GM23338 (cell line): ENCODE data around the gene PRKCG. TPM values are rescaled to one million over a fixed set of nuclear protein-coding genes. Genes with fewer than 3 reads are reported as not detected.

Source experiments
- ATAC-seq: fragments of 200-7000 bp; cut with Tn5 transposase; 3 replicates; pipeline ENCODE4 v1.9.1; 2020
- DNase-seq: peaks from one replicate; pipeline ENCODE4 v3.0.0-alpha.2; 2015; ENCODE audit warnings: low spot score
- H2AFZ ChIP-seq: fragments of 200-600 bp; sonication (generic); 2 replicates; pipeline ENCODE4 v1.8.0; 2016; ENCODE audit warnings: antibody characterized with exemption, mild to moderate bottlenecking, moderate library complexity
- H3F3A ChIP-seq: fragments of 200-600 bp; sonication (generic); replicated peaks from 2 replicates; pipeline ENCODE4 v1.8.0; 2017; ENCODE audit warnings: antibody characterized with exemption, mixed run types, low read depth
- H3K27ac ChIP-seq: fragments of 200-600 bp; sonication (generic); 2 replicates; pipeline ENCODE4 v1.6.1; 2016; ENCODE audit warnings: low read depth
- H3K27me3 ChIP-seq: fragments of 200-600 bp; sonication (generic); 2 replicates; pipeline ENCODE4 v1.8.0; 2016; ENCODE audit warnings: mild to moderate bottlenecking, mixed run types, moderate library complexity; ENCODE audit not compliant: insufficient read depth
- H3K36me3 ChIP-seq: fragments of 200-600 bp; sonication (generic); 2 replicates; pipeline ENCODE4 v1.8.0; 2016; ENCODE audit warnings: mild to moderate bottlenecking; ENCODE audit not compliant: insufficient read depth
- H3K4me1 ChIP-seq: fragments of 200-600 bp; sonication (generic); 2 replicates; pipeline ENCODE4 v1.8.0; 2016; ENCODE audit warnings: mild to moderate bottlenecking, moderate library complexity; ENCODE audit not compliant: insufficient read depth
- H3K4me2 ChIP-seq: fragments of 200-600 bp; sonication (generic); 2 replicates; pipeline ENCODE4 v1.7.1; 2017; ENCODE audit warnings: mixed run types
- H3K4me3 ChIP-seq: fragments of 200-600 bp; sonication (generic); 2 replicates; pipeline ENCODE4 v1.6.1; 2016; ENCODE audit warnings: mixed run types
- H3K79me2 ChIP-seq: fragments of 200-600 bp; sonication (generic); replicated peaks from 2 replicates; pipeline ENCODE4 v1.8.0; 2017; ENCODE audit warnings: mild to moderate bottlenecking; ENCODE audit not compliant: insufficient read depth
- H3K9me2 ChIP-seq: fragments of 200-600 bp; sonication (generic); 2 replicates; pipeline ENCODE4 v1.8.0; 2017; ENCODE audit not compliant: insufficient read depth
- H4K20me1 ChIP-seq: fragments of 200-600 bp; sonication (generic); replicated peaks from 2 replicates; pipeline ENCODE4 v1.8.0; 2017; ENCODE audit warnings: mild to moderate bottlenecking; ENCODE audit not compliant: insufficient read depth
- H3K27ac Mint-ChIP-seq: 2 replicates; pipeline ENCODE4 v1.8.0; 2020; ENCODE audit warnings: inconsistent platforms, mild to moderate bottlenecking, moderate library complexity, mixed read lengths
- H3K27me3 Mint-ChIP-seq: 3 replicates; pipeline ENCODE4 v1.8.0; 2022; ENCODE audit warnings: low read depth, mild to moderate bottlenecking, moderate library complexity, mixed read lengths, inconsistent platforms; ENCODE audit not compliant: insufficient read depth, poor library complexity
- H3K36me3 Mint-ChIP-seq: 3 replicates; pipeline ENCODE4 v1.8.0; 2021; ENCODE audit warnings: low read depth, mild to moderate bottlenecking, inconsistent platforms, moderate library complexity, mixed read lengths
- H3K4me1 Mint-ChIP-seq: 3 replicates; pipeline ENCODE4 v1.8.0; 2020; ENCODE audit warnings: mild to moderate bottlenecking, inconsistent platforms, mixed read lengths
- H3K4me3 Mint-ChIP-seq: 3 replicates; pipeline ENCODE4 v1.8.0; 2021; ENCODE audit warnings: moderate library complexity, mild to moderate bottlenecking, inconsistent platforms, mixed read lengths
- H3K9me3 Mint-ChIP-seq: 3 replicates; pipeline ENCODE4 v1.8.0; 2020; ENCODE audit warnings: moderate library complexity, mild to moderate bottlenecking, inconsistent platforms, mixed read lengths
- CREB1 ChIP-seq: fragments of 250-450 bp; sonication (Bioruptor Pico); IDR thresholded peaks from 2 replicates; pipeline ENCODE4 v1.5.0; 2020; ENCODE audit warnings: low read depth, mild to moderate bottlenecking, moderate library complexity
- ETS1 ChIP-seq: IDR thresholded peaks from 2 replicates; pipeline ENCODE4 v1.6.1; 2016; ENCODE audit warnings: antibody characterized with exemption
- JUNB ChIP-seq: IDR thresholded peaks from one replicate; pipeline ENCODE4 v1.6.1; 2016; ENCODE audit warnings: antibody characterized with exemption; ENCODE audit not compliant: unreplicated experiment
- POLR2AphosphoS5 ChIP-seq: IDR thresholded peaks from 2 replicates; pipeline ENCODE4 v1.6.1; 2016; ENCODE audit warnings: antibody characterized with exemption, low read depth
- REST ChIP-seq: IDR thresholded peaks from one replicate; pipeline ENCODE4 v1.6.1; 2018; ENCODE audit warnings: antibody characterized with exemption; ENCODE audit not compliant: unreplicated experiment
- STAT1 ChIP-seq: IDR thresholded peaks from one replicate; pipeline ENCODE4 v1.6.1; 2016; ENCODE audit warnings: antibody characterized with exemption; ENCODE audit not compliant: unreplicated experiment
- ZNF331 ChIP-seq: fragments of 250-450 bp; sonication (Bioruptor Pico); IDR thresholded peaks from 2 replicates; pipeline ENCODE4 v1.5.0; 2020; ENCODE audit warnings: low read depth, mild to moderate bottlenecking, moderate library complexity
- polyA plus RNA-seq: library from polyadenylated mRNA; unstranded; fragments of >200 nt; fragmentation: Nextera tagmentation; extraction: Ambion mirVana; gene quantifications from 2 replicates; pipeline ENCODE4 v1.2.1, GENCODE V29; 2016
- total RNA-seq: library from RNA; depleted of rRNA; stranded (reverse); fragments of >200 nt; shearing (Covaris generic); gene quantifications from 2 replicates; pipeline ENCODE4 v1.2.3, GENCODE V29; 2014
- TF ChIP-seq, protein P1 (sequence below), 2 experiments: fragments of 200-600 bp in 1 of 2; sonication (generic) in 1 of 2; conservative IDR thresholded peaks; 2 replicates each; pipeline versions ENCODE4 v1.5.1 to v1.6.1; 2016 to 2017; ENCODE audit warnings: antibody characterized with exemption in 2 of 2, low read depth in 2 of 2, mild to moderate bottlenecking in 2 of 2, moderate library complexity in 1 of 2
- TF ChIP-seq, protein P2 (sequence below): fragments of 250-450 bp; sonication (Bioruptor Pico); IDR thresholded peaks from 2 replicates; pipeline ENCODE4 v1.5.0; 2020; ENCODE audit warnings: mild to moderate bottlenecking, moderate library complexity

Gene PRKCG
- total and polyA plus RNA-seq, 2 experiments from 2014 or later, result 15.4 to 15.9 TPM

- Histone ChIP-seq H3F3A (peaks cover 26% of the 10 kb centered on the region; the same call in 1 of the 2 replicates), H3K27me3 (peaks cover 24% of the 10 kb centered on the region), H4K20me1 (peaks cover 7% of the 10 kb centered on the region), H3K27ac (no peak overlapping the region), H3K9me2 (no peaks in the 10 kb centered on the region), H3K4me3 (no peak overlapping the region), H3K4me1 (peaks cover 7% of the 10 kb centered on the region; the same call in 1 of the 2 replicates), H3K79me2 (peaks cover 36% of the 10 kb centered on the region), H3K4me2 (no peak overlapping the region), H3K36me3 (peaks cover 22% of the 10 kb centered on the region), H2AFZ (no peak overlapping the region)
- H3K9me3 Mint-ChIP-seq, result peaks cover 6% of the 10 kb centered on the region; the same call in 2 of the 3 replicates
- DNase-seq (peak; percentile 81), ATAC-seq (peak; percentile 28)
- peak overlapping the region; percentile 55; the same call in 1 of the 2 replicates for H3K27ac Mint-ChIP-seq
- H3K27me3 Mint-ChIP-seq, result peaks cover 37% of the 10 kb centered on the region
- no peak for TF ChIP-seq CREB1 (CRISPR knock-in tag)
- TF ChIP-seq, protein P1, sequence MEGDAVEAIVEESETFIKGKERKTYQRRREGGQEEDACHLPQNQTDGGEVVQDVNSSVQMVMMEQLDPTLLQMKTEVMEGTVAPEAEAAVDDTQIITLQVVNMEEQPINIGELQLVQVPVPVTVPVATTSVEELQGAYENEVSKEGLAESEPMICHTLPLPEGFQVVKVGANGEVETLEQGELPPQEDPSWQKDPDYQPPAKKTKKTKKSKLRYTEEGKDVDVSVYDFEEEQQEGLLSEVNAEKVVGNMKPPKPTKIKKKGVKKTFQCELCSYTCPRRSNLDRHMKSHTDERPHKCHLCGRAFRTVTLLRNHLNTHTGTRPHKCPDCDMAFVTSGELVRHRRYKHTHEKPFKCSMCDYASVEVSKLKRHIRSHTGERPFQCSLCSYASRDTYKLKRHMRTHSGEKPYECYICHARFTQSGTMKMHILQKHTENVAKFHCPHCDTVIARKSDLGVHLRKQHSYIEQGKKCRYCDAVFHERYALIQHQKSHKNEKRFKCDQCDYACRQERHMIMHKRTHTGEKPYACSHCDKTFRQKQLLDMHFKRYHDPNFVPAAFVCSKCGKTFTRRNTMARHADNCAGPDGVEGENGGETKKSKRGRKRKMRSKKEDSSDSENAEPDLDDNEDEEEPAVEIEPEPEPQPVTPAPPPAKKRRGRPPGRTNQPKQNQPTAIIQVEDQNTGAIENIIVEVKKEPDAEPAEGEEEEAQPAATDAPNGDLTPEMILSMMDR (conservative IDR thresholded peaks at IDR 0.05; ENCODE audit: low read depth in 2 of 2), result peak; percentile 82 to 90
- H3K36me3 Mint-ChIP-seq, result peaks cover 52% of the 10 kb centered on the region
- no peak overlapping the region; the same call in 2 of the 3 replicates for H3K4me3 Mint-ChIP-seq
- H3K4me1 Mint-ChIP-seq, result peaks cover 23% of the 10 kb centered on the region
These were observed 30.7 kb downstream of the PRKCG start for GRCh38 chr19:53912653-53913052.

DNA sequence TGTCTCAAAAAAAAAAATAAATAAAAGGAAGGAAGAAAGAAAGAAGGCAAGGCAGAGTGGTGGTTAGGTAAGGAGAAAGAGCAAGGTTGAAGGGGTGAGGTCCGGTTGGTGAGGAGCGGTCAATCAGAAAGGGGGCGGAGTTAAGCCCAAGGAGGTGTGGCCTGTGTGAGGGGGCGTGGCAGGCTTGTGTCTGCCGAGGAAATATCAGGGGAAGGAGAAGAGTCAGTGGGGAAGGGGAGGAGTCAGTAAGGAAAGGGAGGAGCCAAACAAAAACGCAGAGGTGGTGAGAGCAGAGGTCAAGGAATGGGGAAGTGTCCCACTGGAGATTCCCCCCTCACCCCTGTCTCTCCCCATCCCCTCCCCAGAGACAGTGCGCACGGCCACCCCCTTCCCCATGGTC lies 33.0 kb downstream of the PRKCG start:
- no peak overlapping the region for H3K4me2 ChIP-seq
- no peak overlapping the region for H3K27ac ChIP-seq
- H2AFZ ChIP-seq, result no peak overlapping the region
- peak; percentile 85 for DNase-seq
- H3K79me2 ChIP-seq, result peaks cover 39% of the 10 kb centered on the region
- peaks cover 5% of the 10 kb centered on the region; the same call in 1 of the 2 replicates for H3K4me1 ChIP-seq
- Mint-ChIP-seq H3K4me3 (no peak overlapping the region), H3K36me3 (peaks cover 71% of the 10 kb centered on the region), H3K4me1 (peaks cover 18% of the 10 kb centered on the region), H3K27me3 (peaks cover 22% of the 10 kb centered on the region), H3K27ac (no peak overlapping the region), H3K9me3 (peaks cover 3% of the 10 kb centered on the region; the same call in 2 of the 3 replicates)
- H4K20me1 ChIP-seq, result peaks cover 7% of the 10 kb centered on the region
- peaks cover 21% of the 10 kb centered on the region; the same call in 1 of the 2 replicates for H3F3A ChIP-seq
- peak; percentile 68 for ATAC-seq
- peaks cover 32% of the 10 kb centered on the region for H3K36me3 ChIP-seq
- no peaks in the 10 kb centered on the region for H3K9me2 ChIP-seq
- H3K27me3 ChIP-seq, result peaks cover 14% of the 10 kb centered on the region
- H3K4me3 ChIP-seq, result no peak overlapping the region
- TF ChIP-seq JUNB (no peak), REST (no peak), ZNF331 (CRISPR knock-in tag) (no peak), STAT1 (no peak), POLR2AphosphoS5 (no peak), ETS1 (no peak)
- TF ChIP-seq, protein P2, sequence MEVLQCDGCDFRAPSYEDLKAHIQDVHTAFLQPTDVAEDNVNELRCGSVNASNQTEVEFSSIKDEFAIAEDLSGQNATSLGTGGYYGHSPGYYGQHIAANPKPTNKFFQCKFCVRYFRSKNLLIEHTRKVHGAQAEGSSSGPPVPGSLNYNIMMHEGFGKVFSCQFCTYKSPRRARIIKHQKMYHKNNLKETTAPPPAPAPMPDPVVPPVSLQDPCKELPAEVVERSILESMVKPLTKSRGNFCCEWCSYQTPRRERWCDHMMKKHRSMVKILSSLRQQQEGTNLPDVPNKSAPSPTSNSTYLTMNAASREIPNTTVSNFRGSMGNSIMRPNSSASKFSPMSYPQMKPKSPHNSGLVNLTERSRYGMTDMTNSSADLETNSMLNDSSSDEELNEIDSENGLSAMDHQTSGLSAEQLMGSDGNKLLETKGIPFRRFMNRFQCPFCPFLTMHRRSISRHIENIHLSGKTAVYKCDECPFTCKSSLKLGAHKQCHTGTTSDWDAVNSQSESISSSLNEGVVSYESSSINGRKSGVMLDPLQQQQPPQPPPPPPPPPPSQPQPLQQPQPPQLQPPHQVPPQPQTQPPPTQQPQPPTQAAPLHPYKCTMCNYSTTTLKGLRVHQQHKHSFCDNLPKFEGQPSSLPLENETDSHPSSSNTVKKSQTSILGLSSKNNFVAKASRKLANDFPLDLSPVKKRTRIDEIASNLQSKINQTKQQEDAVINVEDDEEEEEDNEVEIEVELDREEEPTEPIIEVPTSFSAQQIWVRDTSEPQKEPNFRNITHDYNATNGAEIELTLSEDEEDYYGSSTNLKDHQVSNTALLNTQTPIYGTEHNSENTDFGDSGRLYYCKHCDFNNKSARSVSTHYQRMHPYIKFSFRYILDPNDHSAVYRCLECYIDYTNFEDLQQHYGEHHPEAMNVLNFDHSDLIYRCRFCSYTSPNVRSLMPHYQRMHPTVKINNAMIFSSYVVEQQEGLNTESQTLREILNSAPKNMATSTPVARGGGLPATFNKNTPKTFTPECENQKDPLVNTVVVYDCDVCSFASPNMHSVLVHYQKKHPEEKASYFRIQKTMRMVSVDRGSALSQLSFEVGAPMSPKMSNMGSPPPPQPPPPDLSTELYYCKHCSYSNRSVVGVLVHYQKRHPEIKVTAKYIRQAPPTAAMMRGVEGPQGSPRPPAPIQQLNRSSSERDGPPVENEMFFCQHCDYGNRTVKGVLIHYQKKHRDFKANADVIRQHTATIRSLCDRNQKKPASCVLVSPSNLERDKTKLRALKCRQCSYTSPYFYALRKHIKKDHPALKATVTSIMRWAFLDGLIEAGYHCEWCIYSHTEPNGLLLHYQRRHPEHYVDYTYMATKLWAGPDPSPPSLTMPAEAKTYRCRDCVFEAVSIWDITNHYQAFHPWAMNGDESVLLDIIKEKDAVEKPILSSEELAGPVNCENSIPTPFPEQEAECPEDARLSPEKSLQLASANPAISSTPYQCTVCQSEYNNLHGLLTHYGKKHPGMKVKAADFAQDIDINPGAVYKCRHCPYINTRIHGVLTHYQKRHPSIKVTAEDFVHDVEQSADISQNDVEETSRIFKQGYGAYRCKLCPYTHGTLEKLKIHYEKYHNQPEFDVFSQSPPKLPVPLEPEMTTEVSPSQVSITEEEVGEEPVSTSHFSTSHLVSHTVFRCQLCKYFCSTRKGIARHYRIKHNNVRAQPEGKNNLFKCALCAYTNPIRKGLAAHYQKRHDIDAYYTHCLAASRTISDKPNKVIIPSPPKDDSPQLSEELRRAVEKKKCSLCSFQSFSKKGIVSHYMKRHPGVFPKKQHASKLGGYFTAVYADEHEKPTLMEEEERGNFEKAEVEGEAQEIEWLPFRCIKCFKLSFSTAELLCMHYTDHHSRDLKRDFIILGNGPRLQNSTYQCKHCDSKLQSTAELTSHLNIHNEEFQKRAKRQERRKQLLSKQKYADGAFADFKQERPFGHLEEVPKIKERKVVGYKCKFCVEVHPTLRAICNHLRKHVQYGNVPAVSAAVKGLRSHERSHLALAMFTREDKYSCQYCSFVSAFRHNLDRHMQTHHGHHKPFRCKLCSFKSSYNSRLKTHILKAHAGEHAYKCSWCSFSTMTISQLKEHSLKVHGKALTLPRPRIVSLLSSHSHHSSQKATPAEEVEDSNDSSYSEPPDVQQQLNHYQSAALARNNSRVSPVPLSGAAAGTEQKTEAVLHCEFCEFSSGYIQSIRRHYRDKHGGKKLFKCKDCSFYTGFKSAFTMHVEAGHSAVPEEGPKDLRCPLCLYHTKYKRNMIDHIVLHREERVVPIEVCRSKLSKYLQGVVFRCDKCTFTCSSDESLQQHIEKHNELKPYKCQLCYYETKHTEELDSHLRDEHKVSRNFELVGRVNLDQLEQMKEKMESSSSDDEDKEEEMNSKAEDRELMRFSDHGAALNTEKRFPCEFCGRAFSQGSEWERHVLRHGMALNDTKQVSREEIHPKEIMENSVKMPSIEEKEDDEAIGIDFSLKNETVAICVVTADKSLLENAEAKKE (CRISPR knock-in tag), result no peak
